Fibroblast of villous mesenchyme (primary cell): ENCODE data around the gene TRAPPC14. TPM values are rescaled to one million over a fixed set of nuclear protein-coding genes. Genes with fewer than 3 reads are reported as not detected.

Experiments
- DNase-seq: peaks from one replicate; pipeline ENCODE4 v3.0.0-alpha.2; 2010; ENCODE audit warnings: low read depth
- H3K4me3 ChIP-seq: 2 replicates; pipeline ENCODE4 v1.5.1; 2011; ENCODE audit warnings: low read depth, mild to moderate bottlenecking, low read length
- total RNA-seq: library from RNA; depleted of rRNA; stranded (reverse); fragments of >200 nt; gene quantifications from 2 replicates; pipeline ENCODE4 v1.2.3, GENCODE V29; 2012
- TF ChIP-seq, protein P1 (sequence below): IDR thresholded peaks from 2 replicates; pipeline ENCODE4 v1.5.1; 2012; ENCODE audit warnings: low read depth, mild to moderate bottlenecking, low read length; ENCODE audit not compliant: insufficient read depth

TRAPPC14 gene
- total RNA-seq, 1 donor, result 14.2 TPM

- TF ChIP-seq, protein P1, sequence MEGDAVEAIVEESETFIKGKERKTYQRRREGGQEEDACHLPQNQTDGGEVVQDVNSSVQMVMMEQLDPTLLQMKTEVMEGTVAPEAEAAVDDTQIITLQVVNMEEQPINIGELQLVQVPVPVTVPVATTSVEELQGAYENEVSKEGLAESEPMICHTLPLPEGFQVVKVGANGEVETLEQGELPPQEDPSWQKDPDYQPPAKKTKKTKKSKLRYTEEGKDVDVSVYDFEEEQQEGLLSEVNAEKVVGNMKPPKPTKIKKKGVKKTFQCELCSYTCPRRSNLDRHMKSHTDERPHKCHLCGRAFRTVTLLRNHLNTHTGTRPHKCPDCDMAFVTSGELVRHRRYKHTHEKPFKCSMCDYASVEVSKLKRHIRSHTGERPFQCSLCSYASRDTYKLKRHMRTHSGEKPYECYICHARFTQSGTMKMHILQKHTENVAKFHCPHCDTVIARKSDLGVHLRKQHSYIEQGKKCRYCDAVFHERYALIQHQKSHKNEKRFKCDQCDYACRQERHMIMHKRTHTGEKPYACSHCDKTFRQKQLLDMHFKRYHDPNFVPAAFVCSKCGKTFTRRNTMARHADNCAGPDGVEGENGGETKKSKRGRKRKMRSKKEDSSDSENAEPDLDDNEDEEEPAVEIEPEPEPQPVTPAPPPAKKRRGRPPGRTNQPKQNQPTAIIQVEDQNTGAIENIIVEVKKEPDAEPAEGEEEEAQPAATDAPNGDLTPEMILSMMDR, result no peak
Observed at GRCh38 chr7:100126931-100127865, 31.3 kb downstream of the TRAPPC14 start, which contains the start of gene MBLAC1. TSS of gene MBLAC1 (plus strand) at chr7:100126967. CDS start at chr7:100127396, 429 bp downstream.

GRCh38 chr7:100126239-100126930, 32.1 kb downstream of the TRAPPC14 start:
- TF ChIP-seq, protein P1, result no peak
- H3K4me3 ChIP-seq, result peak overlapping the region; percentile 74
- DNase-seq, result no peak

More at GRCh38 chr7:100126931-100127865, 31.3 kb downstream of the TRAPPC14 start, which contains the start of gene MBLAC1:
- H3K4me3 ChIP-seq, result peak within 1 kb of the TSS; percentile 74
- DNase-seq, result peak; percentile 94

- DNase-seq, result no peak
- TF ChIP-seq, protein P1, result no peak
- no peak overlapping the region for H3K4me3 ChIP-seq
Observed at GRCh38 chr7:100124301-100125230, 34.0 kb downstream of the TRAPPC14 start.

GRCh38 chr7:100122568-100122967, 36.0 kb downstream of the TRAPPC14 start:
- DNase-seq, result no peak

GRCh38 chr7:100122067-100122466, 36.5 kb downstream of the TRAPPC14 start:
- TF ChIP-seq, protein P1, result no peak
- DNase-seq, result no peak
- H3K4me3 ChIP-seq, result no peak overlapping the region

More at GRCh38 chr7:100122568-100122967, 36.0 kb downstream of the TRAPPC14 start:
- TF ChIP-seq, protein P1, result no peak
- no peak overlapping the region for H3K4me3 ChIP-seq

GRCh38 chr7:100120733-100121036, 37.8 kb downstream of the TRAPPC14 start:
- peak overlapping the region; percentile 97 for H3K4me3 ChIP-seq
- TF ChIP-seq, protein P1, result no peak
- DNase-seq, result no peak
